Right atrium auricular region (tissue), 2 donors: Measurements from ENCODE around the gene TTBK2. TPM values are rescaled to one million over a fixed set of nuclear protein-coding genes. Genes with fewer than 3 reads are reported as not detected.
A peak's percentile ranks its signal among the peaks of the same experiment; 100 is the strongest.
"Not testable (repeated sequence)": the region's sequence is repeated elsewhere in the genome, so short reads cannot be mapped to it uniquely, and the experiment has no call there.

ENCODE experiments used
- DNase-seq: peaks from one replicate; pipeline ENCODE4 v3.0.0-alpha.2; 2019; ENCODE audit warnings: low spot score
- H3K27ac ChIP-seq, 2 donors: fragments of 200-600 bp; sonication (generic); 1 replicate in 1 of 2; 2 replicates in 1 of 2; pipeline ENCODE4 v1.5.1; 2016 to 2019
- H3K27me3 ChIP-seq, 2 donors: fragments of 200-600 bp; sonication (generic); one replicate each; pipeline versions ENCODE4 v1.5.1 to v1.6.0; 2017 to 2019
- H3K36me3 ChIP-seq: fragments of 200-600 bp; sonication (generic); one replicate; pipeline ENCODE4 v1.5.1; 2016
- H3K4me1 ChIP-seq, 2 donors: fragments of 200-600 bp; sonication (generic); one replicate each; pipeline versions ENCODE4 v1.5.1 to v1.6.0; 2017 to 2019
- H3K4me3 ChIP-seq, 2 donors: fragments of 200-600 bp; sonication (generic); 1 replicate in 1 of 2; 2 replicates in 1 of 2; pipeline ENCODE4 v1.5.1; 2017 to 2019; ENCODE audit warnings: mild to moderate bottlenecking in 1 of 2, moderate library complexity in 1 of 2
- H3K9me3 ChIP-seq, 2 donors: fragments of 200-600 bp; sonication (generic); one replicate each; pipeline ENCODE4 v1.5.1; 2019
- CTCF ChIP-seq, 2 donors: fragments of 200-600 bp; sonication (generic); IDR thresholded peaks; one replicate each; pipeline ENCODE4 v1.5.1; 2019; ENCODE audit warnings: antibody characterized with exemption in 2 of 2
- total RNA-seq, 2 donors: library from RNA; depleted of rRNA; stranded (reverse); fragments of >200 nt; gene quantifications; one replicate each; pipeline ENCODE4 v1.1.0, GENCODE V29; 2016

Gene TTBK2
- total RNA-seq, 2 donors from 2014 or later = 16.3 to 19.7 TPM

- no peak overlapping the region for H3K4me3 ChIP-seq
- no peak for DNase-seq
- TF ChIP-seq CTCF (IDR thresholded peaks at IDR 0.05) = no peak
Measured at GRCh38 chr15:42891569-42891968, 29.0 kb downstream of the TTBK2 start.

GRCh38 chr15:42890161-42890913 lies 30.2 kb downstream of the TTBK2 start:
- no peaks in the 10 kb centered on the region for H3K36me3 ChIP-seq

More at GRCh38 chr15:42891569-42891968, 29.0 kb downstream of the TTBK2 start:
- Histone ChIP-seq H3K27me3 (no peaks in the 10 kb centered on the region), H3K4me1 (peaks cover 0 to 11% of the 10 kb centered on the region in 2 donors), H3K9me3 (no peaks in the 10 kb centered on the region), H3K27ac (no peak overlapping the region), H3K36me3 (no peaks in the 10 kb centered on the region)

GRCh38 chr15:42887384-42887783 lies 33.2 kb downstream of the TTBK2 start:
- H3K27me3 ChIP-seq, H3K9me3 ChIP-seq, H3K27ac ChIP-seq, H3K4me3 ChIP-seq, H3K36me3 ChIP-seq, DNase-seq: not testable (repeated sequence)
- H3K4me1 ChIP-seq = peaks cover 0 to 13% of the 10 kb centered on the region in 2 donors

More at GRCh38 chr15:42890161-42890913, 30.2 kb downstream of the TTBK2 start:
- H3K27ac ChIP-seq = no peak overlapping the region
- H3K27me3 ChIP-seq = no peaks in the 10 kb centered on the region
- H3K9me3 ChIP-seq = no peaks in the 10 kb centered on the region
- DNase-seq = no peak
- H3K4me1 ChIP-seq = peaks cover 0 to 13% of the 10 kb centered on the region in 2 donors
- no peak for TF ChIP-seq CTCF (IDR thresholded peaks at IDR 0.05)
- no peak overlapping the region for H3K4me3 ChIP-seq

- H3K36me3 ChIP-seq = no peaks in the 10 kb centered on the region
- no peak overlapping the region for H3K4me3 ChIP-seq
- TF ChIP-seq CTCF (IDR thresholded peaks at IDR 0.05) = no peak
- no peaks in the 10 kb centered on the region for H3K27me3 ChIP-seq
- H3K4me1 ChIP-seq = peaks cover 0 to 6% of the 10 kb centered on the region in 2 donors
- H3K27ac ChIP-seq = no peak overlapping the region
- peaks cover 0 to 8% of the 10 kb centered on the region in 2 donors for H3K9me3 ChIP-seq
- no peak for DNase-seq
Measured at GRCh38 chr15:42880121-42880520, 40.5 kb downstream of the TTBK2 start.

- H3K27me3 ChIP-seq = no peaks in the 10 kb centered on the region
- H3K36me3 ChIP-seq = no peaks in the 10 kb centered on the region
- H3K27ac ChIP-seq = no peak overlapping the region
- peaks cover 0 to 6% of the 10 kb centered on the region in 2 donors for H3K4me1 ChIP-seq
- DNase-seq = no peak
- no peak overlapping the region for H3K4me3 ChIP-seq
- peaks cover 0 to 8% of the 10 kb centered on the region in 2 donors for H3K9me3 ChIP-seq
- TF ChIP-seq CTCF (IDR thresholded peaks at IDR 0.05) = no peak
Measured at GRCh38 chr15:42879443-42879842, 41.1 kb downstream of the TTBK2 start.

- no peak for TF ChIP-seq CTCF (IDR thresholded peaks at IDR 0.05)
- DNase-seq = no peak
- Histone ChIP-seq H3K4me3 (no peak overlapping the region), H3K27ac (peak overlapping the region in 1 of 2 donors; percentile 44), H3K27me3 (no peaks in the 10 kb centered on the region), H3K4me1 (peaks cover 0 to 6% of the 10 kb centered on the region in 2 donors), H3K36me3 (no peaks in the 10 kb centered on the region), H3K9me3 (no peaks in the 10 kb centered on the region)
Measured at GRCh38 chr15:42876224-42876623, 44.4 kb downstream of the TTBK2 start.
